Astrocyte (in vitro differentiated cells and primary cell): ENCODE results near the gene PCDHA5.

Source experiments
- CTCF ChIP-seq: IDR thresholded peaks from 2 replicates; pipeline ENCODE4 v1.5.1; 2011; ENCODE audit warnings: low read depth, mild to moderate bottlenecking, inconsistent platforms, low read length, moderate library complexity; ENCODE audit not compliant: insufficient read depth
- EZH2 ChIP-seq: IDR thresholded peaks from 2 replicates; pipeline ENCODE4 v1.6.1; 2012; ENCODE audit warnings: mild to moderate bottlenecking, low read length, inconsistent platforms; ENCODE audit not compliant: insufficient read depth

- TF ChIP-seq CTCF (no peak), EZH2 (no peak)
Measured at GRCh38 chr5:140791089-140791488, 30.3 kb upstream of the PCDHA5 start.
